Measurements from ENCODE around the gene HHLA2.

DNA sequence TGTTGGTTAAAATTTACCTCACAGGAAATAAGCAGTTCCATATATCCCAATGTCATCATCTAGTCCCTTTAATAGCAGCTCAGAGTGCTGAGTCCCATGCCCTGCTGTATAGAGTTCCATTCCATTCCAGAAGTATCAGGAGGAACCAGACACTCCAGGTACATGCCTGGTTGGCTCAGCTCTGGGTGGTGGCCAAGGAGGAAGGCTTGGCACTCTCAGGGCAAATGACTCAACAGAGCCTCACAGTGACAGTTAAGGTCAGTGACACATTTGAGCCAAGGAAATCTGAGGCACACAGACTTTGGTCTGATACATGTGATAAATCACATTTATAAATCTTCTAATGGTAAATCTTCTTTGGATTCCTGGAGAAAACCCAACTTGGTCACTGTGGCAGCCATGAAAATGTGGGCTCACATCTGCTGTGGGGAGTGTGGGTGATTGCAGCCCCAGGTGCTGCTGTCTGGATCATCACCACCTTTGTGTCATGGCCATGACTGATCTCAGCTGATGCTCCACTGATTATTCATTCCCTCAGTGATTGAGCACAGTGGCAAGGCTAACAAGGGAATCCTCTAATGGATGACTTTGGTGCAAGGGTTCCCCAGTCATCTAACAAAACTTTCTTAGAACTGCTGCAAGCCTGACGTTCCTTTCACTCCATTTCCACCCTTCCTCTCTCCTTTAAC is 9.3 kb downstream of the HHLA2 start:
- TF ChIP-seq BACH2 (CRISPR knock-in tag; IDR thresholded peaks at IDR 0.05; ENCODE audit: borderline replicate concordance), result no peak
- TF ChIP-seq, protein P1, sequence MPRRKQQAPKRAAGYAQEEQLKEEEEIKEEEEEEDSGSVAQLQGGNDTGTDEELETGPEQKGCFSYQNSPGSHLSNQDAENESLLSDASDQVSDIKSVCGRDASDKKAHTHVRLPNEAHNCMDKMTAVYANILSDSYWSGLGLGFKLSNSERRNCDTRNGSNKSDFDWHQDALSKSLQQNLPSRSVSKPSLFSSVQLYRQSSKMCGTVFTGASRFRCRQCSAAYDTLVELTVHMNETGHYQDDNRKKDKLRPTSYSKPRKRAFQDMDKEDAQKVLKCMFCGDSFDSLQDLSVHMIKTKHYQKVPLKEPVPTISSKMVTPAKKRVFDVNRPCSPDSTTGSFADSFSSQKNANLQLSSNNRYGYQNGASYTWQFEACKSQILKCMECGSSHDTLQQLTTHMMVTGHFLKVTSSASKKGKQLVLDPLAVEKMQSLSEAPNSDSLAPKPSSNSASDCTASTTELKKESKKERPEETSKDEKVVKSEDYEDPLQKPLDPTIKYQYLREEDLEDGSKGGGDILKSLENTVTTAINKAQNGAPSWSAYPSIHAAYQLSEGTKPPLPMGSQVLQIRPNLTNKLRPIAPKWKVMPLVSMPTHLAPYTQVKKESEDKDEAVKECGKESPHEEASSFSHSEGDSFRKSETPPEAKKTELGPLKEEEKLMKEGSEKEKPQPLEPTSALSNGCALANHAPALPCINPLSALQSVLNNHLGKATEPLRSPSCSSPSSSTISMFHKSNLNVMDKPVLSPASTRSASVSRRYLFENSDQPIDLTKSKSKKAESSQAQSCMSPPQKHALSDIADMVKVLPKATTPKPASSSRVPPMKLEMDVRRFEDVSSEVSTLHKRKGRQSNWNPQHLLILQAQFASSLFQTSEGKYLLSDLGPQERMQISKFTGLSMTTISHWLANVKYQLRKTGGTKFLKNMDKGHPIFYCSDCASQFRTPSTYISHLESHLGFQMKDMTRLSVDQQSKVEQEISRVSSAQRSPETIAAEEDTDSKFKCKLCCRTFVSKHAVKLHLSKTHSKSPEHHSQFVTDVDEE (CRISPR knock-in tag; IDR thresholded peaks at IDR 0.05), result no peak
- TF ChIP-seq, protein P2, sequence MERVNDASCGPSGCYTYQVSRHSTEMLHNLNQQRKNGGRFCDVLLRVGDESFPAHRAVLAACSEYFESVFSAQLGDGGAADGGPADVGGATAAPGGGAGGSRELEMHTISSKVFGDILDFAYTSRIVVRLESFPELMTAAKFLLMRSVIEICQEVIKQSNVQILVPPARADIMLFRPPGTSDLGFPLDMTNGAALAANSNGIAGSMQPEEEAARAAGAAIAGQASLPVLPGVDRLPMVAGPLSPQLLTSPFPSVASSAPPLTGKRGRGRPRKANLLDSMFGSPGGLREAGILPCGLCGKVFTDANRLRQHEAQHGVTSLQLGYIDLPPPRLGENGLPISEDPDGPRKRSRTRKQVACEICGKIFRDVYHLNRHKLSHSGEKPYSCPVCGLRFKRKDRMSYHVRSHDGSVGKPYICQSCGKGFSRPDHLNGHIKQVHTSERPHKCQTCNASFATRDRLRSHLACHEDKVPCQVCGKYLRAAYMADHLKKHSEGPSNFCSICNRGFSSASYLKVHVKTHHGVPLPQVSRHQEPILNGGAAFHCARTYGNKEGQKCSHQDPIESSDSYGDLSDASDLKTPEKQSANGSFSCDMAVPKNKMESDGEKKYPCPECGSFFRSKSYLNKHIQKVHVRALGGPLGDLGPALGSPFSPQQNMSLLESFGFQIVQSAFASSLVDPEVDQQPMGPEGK (CRISPR knock-in tag; IDR thresholded peaks at IDR 0.05; ENCODE audit: borderline replicate concordance), result no peak
- TF ChIP-seq RARB (CRISPR knock-in tag; IDR thresholded peaks at IDR 0.05), result no peak
- TF ChIP-seq ZNF8 (CRISPR knock-in tag; IDR thresholded peaks at IDR 0.05), result no peak

All from SK-N-SH treated with all-trans-retinoic acid at 6 μM for 48 hours (cell line).